Lung microvascular endothelial cell (primary cell): Measurements from ENCODE around the gene ST6GALNAC3. TPM values are rescaled to one million over a fixed set of nuclear protein-coding genes. Genes with fewer than 3 reads are reported as not detected.

Experiments
- DNase-seq, 2 donors: peaks; one replicate each; pipeline versions ENCODE4 v3.0.0 to v3.0.0-alpha.2; 2010; ENCODE audit warnings: low read depth in 2 of 2
- total RNA-seq: library from RNA; depleted of rRNA; stranded (reverse); fragments of >200 nt; gene quantifications from 2 replicates; pipeline ENCODE4 v1.2.1, GENCODE V29; 2014

The ST6GALNAC3 gene
- total RNA-seq, 1 donor from 2014 or later = 41.5 TPM

DNA sequence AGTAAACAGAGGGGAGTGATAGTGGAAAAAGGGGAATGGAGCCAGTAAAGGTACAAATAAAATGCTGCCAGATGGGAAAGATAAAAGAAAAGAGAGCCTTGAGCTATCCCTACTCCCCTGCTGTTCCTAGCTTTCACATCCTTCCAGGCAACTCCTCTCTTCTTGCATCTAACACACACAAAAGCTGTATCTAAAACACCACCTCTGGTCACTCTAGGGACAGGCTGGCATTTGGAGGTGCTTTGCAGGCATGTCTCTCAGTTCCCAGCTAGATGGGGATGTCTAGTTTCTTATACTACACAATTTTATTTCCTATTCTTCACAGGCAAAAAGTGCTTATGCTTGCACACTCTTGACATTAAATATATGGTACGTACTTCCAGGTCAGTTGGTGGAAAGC, 607.6 kb downstream of the ST6GALNAC3 start:
- no peak for DNase-seq

Other genes starting within 250 kb of the ST6GALNAC3 start
- gene ASB17, start 142.3 kb upstream of the ST6GALNAC3 start, total RNA-seq = not detected in 2 replicates